ENCODE measurements around the gene EFCAB14.
"Not testable (repeated sequence)": the region's sequence is repeated elsewhere in the genome, so short reads cannot be mapped to it uniquely, and the experiment has no call there.

Gene EFCAB14

DNA sequence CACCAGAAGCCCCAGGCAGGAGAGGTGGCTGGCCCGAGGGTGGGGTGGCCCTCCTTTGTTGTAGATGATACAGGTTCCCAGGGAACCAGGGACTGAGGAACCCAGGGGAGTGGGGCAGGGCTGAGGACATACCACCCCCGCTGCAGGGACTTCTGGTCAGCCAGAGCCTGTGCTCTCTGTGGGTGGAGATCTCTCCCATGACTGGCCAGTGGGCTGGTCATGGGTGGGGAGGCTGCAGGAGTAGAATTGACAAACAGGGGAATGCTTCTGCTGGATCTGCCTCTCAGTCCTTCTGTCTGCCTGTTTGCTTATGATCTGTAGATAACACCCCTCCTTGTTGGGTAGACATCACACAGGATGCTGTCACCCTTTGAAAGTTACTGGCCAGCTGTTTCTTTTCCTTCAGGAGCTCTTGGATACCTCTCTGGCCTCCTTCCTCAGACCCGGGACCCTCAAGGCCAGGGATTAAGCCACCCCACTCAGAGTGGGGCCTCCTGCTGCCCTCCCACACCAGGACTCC is 2.8 kb upstream of the EFCAB14 start:
- DNase-seq, result no peak

GRCh38 chr1:46721204-46721603 is 2.3 kb upstream of the EFCAB14 start:
- no peak for DNase-seq

DNA sequence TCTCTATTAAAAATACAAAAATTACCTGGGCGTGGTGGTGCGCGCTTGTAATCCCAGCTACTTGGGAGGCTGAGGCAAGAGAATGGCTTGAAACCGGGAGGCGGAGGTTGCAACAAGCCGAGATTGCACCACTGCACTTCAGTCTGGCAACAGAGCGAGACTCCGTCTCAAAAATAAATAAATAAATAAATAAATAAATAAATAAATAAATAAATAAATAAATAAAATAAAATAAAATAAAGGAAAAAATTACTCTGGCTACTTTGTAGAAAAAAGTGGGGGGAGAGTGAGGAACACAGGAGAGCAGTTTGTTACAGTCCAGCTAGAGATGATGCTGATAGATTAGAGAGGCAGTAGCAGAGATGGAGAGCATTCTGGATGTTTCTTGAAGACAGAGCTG is 1.4 kb upstream of the EFCAB14 start:
- not testable (repeated sequence) for DNase-seq

DNA sequence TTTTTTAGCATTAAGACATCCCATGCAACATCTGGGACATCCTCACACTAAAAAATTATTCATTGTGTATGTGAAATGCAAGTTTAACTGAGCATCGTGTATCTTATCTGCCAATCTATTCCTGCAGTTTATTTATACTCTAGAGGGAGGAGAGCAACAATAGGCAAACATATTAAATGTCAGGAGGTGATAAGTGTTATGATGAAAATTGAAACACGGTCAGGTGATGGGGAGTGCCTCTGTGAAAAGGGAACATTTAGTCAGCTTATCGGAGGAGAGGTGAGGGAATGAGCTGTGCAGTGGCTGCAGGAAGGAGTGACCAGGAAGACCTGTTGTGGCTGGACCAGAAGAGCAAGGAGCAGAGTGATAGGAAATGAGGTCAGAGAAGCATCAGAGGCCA is 775 bp upstream of the EFCAB14 start:
- peak; percentile 92 for DNase-seq

GRCh38 chr1:46718340-46718726 is 581 bp downstream of the EFCAB14 start:
- DNase-seq, result no peak

DNA sequence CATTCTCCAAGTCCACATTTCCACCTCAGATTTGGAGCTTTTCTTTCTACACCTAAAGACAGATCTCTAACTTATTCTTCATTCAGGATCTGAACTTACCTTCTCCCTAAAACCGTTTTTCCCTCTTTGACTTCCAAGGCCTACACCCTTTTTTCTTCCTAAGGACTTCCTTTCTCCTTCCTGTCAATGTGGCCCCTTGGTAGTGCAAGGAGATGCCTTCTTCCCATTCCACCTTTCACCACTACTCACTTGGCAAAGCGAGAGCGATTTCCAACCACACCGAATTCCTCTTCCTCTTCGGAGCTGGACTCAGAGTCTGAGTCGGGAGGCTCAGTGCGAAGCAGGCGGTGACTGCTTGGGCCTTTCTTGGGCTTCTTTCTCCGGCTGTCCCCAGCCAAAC is 1.3 kb downstream of the EFCAB14 start:
- DNase-seq, result no peak

DNA sequence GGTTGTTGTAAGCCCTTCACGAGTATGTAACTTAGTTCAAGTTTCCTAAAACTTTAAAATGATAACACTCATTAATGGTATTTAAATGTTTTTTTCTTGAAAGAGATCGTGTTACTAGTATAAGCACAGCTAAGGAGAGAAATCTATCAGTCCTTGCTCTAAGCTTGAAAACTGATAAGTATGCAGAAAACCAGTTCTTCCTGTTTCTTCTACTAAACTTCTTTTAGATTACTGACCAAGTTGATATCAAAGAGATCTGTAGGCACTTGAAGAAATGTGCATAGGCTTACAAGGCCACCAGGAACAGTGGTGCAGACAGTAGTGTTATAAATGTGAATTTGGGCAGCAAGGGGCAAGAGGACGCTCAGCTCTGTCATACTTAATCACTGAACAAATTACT is 3.9 kb downstream of the EFCAB14 start:
- DNase-seq, result no peak

- no peak for DNase-seq
Measured at GRCh38 chr1:46708121-46708520, 10.8 kb downstream of the EFCAB14 start.

DNA sequence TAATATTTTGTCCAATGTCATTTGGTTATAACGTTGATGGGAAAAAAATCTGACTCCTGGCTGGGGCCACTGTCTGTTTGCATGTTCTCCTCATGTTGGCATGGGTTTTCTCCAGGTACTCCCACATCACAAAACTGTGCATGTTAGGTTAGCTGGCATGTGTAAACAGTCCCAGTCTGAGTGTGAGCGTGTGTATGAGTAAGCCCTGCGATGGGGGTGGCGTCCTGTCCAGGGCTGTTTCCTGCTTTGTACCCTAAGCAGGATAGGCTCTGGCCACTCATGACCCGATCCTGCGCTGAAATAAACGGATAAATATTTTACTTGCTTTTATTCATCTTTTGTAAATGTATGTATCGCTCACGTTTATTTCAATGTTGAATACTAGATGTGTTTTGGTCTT is 13.5 kb downstream of the EFCAB14 start:
- DNase-seq, result no peak

DNA sequence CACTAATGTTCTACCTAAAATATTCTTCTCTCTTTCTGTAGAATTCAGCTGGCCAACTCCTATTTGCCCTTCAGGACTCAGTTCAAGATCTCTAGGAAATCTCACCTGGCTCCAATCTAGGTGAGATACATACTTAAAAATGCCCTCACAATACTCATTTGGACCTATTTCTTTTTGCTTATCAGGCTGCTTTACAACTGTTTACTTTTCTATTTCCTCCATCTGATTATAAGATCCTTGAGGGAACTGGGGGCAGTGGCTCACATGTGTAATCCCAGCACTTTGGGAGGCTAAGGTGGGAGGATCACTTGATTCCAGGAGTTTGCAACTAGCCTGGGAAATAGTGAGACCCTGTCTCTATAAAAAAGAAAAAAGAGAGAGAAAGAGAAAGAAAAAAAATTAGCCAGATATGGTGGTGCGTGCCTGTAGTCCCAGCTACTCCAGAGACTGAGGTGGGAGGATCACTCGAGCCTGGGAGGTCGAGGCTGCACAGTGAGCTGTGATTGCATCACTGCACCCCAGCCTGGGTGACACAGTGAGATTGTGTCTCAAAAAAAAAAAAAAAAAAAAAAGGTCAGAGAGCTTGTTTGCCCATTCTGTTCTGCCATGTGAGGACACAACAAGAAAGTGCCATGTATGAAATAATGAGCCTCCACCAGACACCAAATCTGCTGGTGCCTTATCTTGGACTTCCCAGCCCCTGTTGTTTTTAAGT is 14.8 kb downstream of the EFCAB14 start:
- no peak for DNase-seq

DNA sequence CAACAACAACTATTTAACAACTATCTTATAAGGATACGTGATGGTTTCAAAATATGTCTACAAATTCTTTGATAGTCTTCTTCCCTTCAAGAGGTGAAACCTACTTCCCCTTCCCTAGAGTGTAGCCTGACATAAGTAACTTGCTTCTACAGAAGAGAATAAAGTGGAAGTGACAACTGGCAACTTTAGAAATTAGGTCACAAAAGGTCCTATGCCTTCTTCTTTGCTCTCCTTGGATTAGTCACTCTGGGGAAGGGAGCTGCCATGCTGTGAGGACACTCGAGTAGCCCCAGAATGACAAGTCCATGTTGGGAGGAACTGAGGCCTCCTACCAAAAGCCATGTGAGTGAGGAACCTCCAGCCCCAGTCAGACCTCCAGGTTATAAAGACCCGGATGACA is 19.2 kb downstream of the EFCAB14 start:
- DNase-seq, result no peak

DNA sequence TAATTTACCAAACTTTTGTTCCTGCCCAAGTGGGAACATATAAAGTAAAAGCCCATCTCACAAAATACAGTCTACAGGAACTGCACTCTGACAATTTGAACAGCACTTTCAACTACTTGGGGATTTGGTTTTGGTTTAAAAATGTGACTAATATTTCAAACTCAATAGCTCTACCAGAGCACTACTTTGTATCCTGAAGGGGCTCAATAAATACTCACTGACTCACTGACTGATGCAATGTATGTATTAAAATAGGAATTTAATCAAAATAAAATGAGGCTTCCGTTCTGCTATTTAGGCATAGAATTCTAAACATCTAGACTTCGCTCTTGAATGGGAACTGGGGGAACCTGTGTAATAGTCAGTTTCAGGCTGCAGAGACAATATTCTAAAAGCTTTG is 21.9 kb downstream of the EFCAB14 start:
- DNase-seq, result no peak

DNA sequence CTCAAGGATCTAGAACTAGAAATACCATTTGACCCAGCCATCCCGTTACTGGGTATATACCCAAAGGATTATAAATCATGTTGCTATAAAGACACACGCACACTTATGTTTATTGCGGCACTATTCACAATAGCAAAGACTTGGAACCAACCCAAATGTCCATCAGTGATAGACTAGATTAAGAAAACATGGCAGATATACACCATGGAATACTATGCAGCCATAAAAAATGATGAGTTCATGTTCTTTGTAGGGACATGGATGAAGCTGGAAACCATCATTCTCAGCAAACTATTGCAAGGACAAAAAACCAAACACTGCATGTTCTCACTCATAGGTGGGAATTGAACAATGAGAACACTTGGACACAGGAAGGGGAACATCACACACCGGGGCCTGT is 24.2 kb downstream of the EFCAB14 start:
- not testable (repeated sequence) for DNase-seq

DNA sequence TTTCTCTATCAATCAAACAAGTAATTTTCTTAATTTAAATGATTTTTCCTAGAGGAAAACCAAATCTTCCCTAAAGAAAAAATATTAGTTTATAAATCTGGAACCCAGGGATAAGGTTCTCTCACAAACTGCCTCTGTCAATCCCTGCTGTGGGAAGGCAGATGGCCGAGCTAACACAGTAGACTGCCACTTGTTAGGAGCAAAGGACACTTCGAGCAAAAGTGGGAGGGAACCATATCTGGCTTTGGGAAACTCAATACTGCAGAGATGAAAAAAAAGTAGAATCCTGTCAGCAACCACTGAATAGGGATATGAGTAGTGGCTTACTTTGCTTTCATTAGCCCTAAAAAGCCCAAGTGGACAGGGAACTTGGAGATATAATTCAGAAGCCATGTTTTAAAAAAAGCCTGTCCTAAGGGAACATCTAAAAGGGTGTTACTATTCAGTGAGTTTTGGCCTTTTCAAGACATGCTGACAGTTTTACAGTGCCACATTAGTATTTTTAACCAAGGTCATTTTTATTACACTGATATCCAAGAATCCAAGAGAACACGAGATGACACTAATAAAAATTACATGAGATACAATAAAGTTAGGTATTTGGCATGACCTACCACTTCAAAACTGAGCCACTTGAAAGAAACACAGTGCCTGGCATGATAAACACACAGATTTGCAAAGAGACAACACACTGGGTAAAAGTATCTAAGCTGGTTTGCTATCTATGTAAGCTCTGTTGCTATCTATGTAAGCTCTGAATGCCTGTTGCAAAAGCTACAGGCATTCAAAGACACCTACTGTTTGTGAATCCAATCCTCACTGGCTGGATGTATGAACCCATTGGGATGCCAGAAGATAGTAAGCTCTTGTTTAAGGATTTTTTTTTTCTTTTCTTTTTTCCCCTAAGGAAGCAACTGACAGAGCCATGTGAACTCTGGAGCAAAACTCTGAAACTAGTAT is 25.8 kb downstream of the EFCAB14 start:
- DNase-seq, result no peak

- no peak for DNase-seq
Measured at GRCh38 chr1:46691997-46692790, 26.7 kb downstream of the EFCAB14 start.

GRCh38 chr1:46690931-46691421 is 27.9 kb downstream of the EFCAB14 start:
- DNase-seq, result no peak

DNA sequence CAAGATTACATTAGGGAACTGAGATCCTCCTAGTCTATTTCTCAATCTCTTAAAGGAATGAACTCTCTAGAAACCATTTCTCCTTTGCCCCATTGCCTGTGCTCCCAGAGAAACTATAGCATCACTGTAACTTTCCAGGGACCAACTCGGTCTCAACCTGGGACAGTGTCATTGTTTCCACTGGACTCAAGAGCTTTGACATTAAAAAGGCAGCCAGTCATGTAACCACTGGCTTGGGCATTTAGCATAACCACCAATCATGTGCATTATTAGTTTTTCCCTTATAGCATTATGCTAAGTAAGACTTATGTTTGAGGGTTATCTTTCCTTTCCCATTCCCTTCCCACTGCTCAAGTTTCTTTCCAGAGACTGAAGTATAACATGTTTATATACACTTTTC is 29.0 kb downstream of the EFCAB14 start:
- DNase-seq, result no peak

- DNase-seq, result no peak
Measured at GRCh38 chr1:46689356-46689755, 29.6 kb downstream of the EFCAB14 start.

GRCh38 chr1:46687921-46688509 is 30.9 kb downstream of the EFCAB14 start:
- peak; percentile 18 for DNase-seq

GRCh38 chr1:46687093-46687659 is 31.7 kb downstream of the EFCAB14 start:
- peak; percentile 58 for DNase-seq

- DNase-seq, result no peak
Measured at GRCh38 chr1:46686255-46686654, 32.7 kb downstream of the EFCAB14 start.

GRCh38 chr1:46684670-46685069 is 34.2 kb downstream of the EFCAB14 start:
- DNase-seq, result no peak

Data from NCI-H2029 (cell line).